HepG2 (cell line): Measurements from ENCODE around the gene ZNF451. TPM values are rescaled to one million over a fixed set of nuclear protein-coding genes. Genes with fewer than 3 reads are reported as not detected.

Experiments
- CHD4 ChIP-seq: fragments of 200-600 bp; sonication (generic); IDR thresholded peaks from 2 replicates; pipeline ENCODE4 v1.7.0; 2017; ENCODE audit warnings: mild to moderate bottlenecking, low read length, borderline replicate concordance
- FLYWCH1 ChIP-seq: sonication (generic); formaldehyde crosslinking; IDR thresholded peaks from 2 replicates; pipeline ENCODE4 v1.8.1; 2023; ENCODE audit warnings: mild to moderate bottlenecking, missing genetic modification reagents
- FOXA3 ChIP-seq: IDR thresholded peaks from 2 replicates; pipeline ENCODE4 v1.6.1; 2016; ENCODE audit warnings: missing genetic modification reagents, missing compliant biosample characterization
- MTF1 ChIP-seq: sonication (generic); formaldehyde crosslinking; IDR thresholded peaks from 2 replicates; pipeline ENCODE4 v1.5.0; 2020; ENCODE audit warnings: missing genetic modification reagents
- NR2F1 ChIP-seq, 2 experiments: fragments of 450-650 bp in 1 of 2; formaldehyde crosslinking in 1 of 2; IDR thresholded peaks; 2 replicates each; pipeline versions ENCODE4 v1.5.0 to v1.6.1; 2016 to 2020; ENCODE audit warnings: mild to moderate bottlenecking in 1 of 2, missing compliant biosample characterization in 1 of 2, missing genetic modification reagents in 1 of 2, moderate library complexity in 1 of 2
- NR2F6 ChIP-seq, 2 experiments: IDR thresholded peaks; 2 replicates each; pipeline ENCODE4 v1.6.1; 2016; ENCODE audit warnings: antibody characterized with exemption in 1 of 2, mild to moderate bottlenecking in 1 of 2
- ZFY ChIP-seq: sonication (generic); formaldehyde crosslinking; IDR thresholded peaks from 2 replicates; pipeline ENCODE4 v1.4.0; 2020; ENCODE audit warnings: missing genetic modification reagents
- ZNF562 ChIP-seq: sonication (generic); formaldehyde crosslinking; IDR thresholded peaks from 2 replicates; pipeline ENCODE4 v1.8.0; 2022; ENCODE audit warnings: missing genetic modification reagents, borderline replicate concordance
- ZNF674 ChIP-seq: sonication (generic); formaldehyde crosslinking; IDR thresholded peaks from 2 replicates; pipeline ENCODE4 v1.5.0; 2020; ENCODE audit warnings: low read depth, mild to moderate bottlenecking, missing genetic modification reagents
- polyA plus RNA-seq, 8 experiments: library from polyadenylated mRNA; depleted of rRNA in 3 of 8; stranded (reverse) in 7 of 8; unstranded in 1 of 8; fragments of >200 nt; fragmentation: Illumina TruSeq in 4 of 8; extraction: Trizol in 4 of 8; gene quantifications; 2 replicates each; pipeline versions ENCODE4 v1.2.1 to v1.2.3, GENCODE V29; 2011 to 2016; ENCODE audit warnings: low read depth in 4 of 8, missing spikeins in 1 of 8, mixed read lengths in 1 of 8; ENCODE audit not compliant: insufficient read depth in 1 of 8
- total RNA-seq, 5 experiments: library from RNA; depleted of rRNA; stranded (reverse); fragments of >200 nt; fragmentation: Illumina TruSeq; extraction: Trizol; gene quantifications; 2 replicates each; pipeline ENCODE4 v1.2.3, GENCODE V29; 2016; ENCODE audit warnings: low read depth in 1 of 5
- TF ChIP-seq, protein P1 (sequence below): sonication (generic); formaldehyde crosslinking; IDR thresholded peaks from 2 replicates; pipeline ENCODE4 v1.4.0; 2020; ENCODE audit warnings: missing genetic modification reagents
- TF ChIP-seq, protein P2 (sequence below), 2 experiments: sonication (generic) in 1 of 2; formaldehyde crosslinking in 1 of 2; IDR thresholded peaks; 2 replicates each; pipeline versions ENCODE4 v1.4.0 to v1.6.1; 2018 to 2020; ENCODE audit warnings: missing genetic modification reagents in 2 of 2, borderline replicate concordance in 1 of 2, low read depth in 1 of 2, mild to moderate bottlenecking in 1 of 2, missing biosample characterization in 1 of 2
- TF ChIP-seq, protein P3 (sequence below): sonication (generic); formaldehyde crosslinking; IDR thresholded peaks from 2 replicates; pipeline ENCODE4 v1.4.0; 2020; ENCODE audit warnings: missing genetic modification reagents, borderline replicate concordance
- TF ChIP-seq, protein P4 (sequence below): sonication (generic); formaldehyde crosslinking; IDR thresholded peaks from 2 replicates; pipeline ENCODE4 v1.8.1; 2023; ENCODE audit warnings: mild to moderate bottlenecking, missing genetic modification reagents, borderline replicate concordance
- TF ChIP-seq, protein P5 (sequence below): sonication (generic); formaldehyde crosslinking; IDR thresholded peaks from 2 replicates; pipeline ENCODE4 v1.8.0; 2022; ENCODE audit warnings: missing genetic modification reagents, mild to moderate bottlenecking, inconsistent platforms, borderline replicate concordance
- TF ChIP-seq, protein P6 (sequence below): sonication (generic); formaldehyde crosslinking; IDR thresholded peaks from 2 replicates; pipeline ENCODE4 v1.4.0; 2020; ENCODE audit warnings: low read depth, missing genetic modification reagents

Gene ZNF451
- total and polyA plus RNA-seq, 2 of the 13 experiments (the other 11 are each of a cell fraction or from before 2014, with no cell fraction given), result 32.1 to 65.7 TPM

DNA sequence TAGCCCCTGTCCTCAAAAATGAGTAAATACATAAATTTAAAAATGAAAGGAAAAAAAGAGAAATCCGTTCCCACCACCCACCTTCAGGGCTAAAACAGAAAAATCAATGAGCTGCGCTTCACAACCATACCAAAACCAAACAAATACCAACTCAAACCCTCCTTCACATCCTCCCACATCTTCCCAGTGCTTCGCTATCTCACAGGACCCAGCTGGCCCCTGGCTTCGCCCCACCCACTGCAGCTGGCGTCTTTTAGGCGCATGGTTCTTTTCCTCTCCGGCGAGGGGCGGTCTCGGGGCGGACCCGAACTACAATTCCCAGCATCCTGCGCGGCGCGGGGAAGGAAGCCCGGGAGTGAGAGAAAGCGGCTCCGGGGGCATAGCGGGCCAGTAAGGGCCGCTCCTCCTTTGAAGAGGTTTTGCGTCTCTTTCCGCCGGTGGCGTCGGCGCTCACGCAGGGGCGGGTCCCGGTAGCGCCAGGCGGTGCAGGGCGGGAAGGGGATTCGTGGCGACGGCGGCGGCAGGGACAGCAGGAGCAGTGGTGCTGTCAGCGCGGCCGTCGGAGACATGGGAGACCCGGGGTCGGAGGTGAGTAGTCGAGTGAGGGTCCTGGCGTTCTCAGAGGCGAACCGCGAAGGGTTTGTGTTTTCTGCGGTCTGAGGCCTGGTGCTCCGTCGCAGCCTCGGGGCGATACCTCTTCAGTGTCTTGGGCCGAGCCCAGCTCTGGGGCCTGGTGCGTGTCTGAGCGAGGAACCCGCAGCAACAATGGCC lies at the start of gene ZNF451 (continued):
- TF ChIP-seq, protein P1, sequence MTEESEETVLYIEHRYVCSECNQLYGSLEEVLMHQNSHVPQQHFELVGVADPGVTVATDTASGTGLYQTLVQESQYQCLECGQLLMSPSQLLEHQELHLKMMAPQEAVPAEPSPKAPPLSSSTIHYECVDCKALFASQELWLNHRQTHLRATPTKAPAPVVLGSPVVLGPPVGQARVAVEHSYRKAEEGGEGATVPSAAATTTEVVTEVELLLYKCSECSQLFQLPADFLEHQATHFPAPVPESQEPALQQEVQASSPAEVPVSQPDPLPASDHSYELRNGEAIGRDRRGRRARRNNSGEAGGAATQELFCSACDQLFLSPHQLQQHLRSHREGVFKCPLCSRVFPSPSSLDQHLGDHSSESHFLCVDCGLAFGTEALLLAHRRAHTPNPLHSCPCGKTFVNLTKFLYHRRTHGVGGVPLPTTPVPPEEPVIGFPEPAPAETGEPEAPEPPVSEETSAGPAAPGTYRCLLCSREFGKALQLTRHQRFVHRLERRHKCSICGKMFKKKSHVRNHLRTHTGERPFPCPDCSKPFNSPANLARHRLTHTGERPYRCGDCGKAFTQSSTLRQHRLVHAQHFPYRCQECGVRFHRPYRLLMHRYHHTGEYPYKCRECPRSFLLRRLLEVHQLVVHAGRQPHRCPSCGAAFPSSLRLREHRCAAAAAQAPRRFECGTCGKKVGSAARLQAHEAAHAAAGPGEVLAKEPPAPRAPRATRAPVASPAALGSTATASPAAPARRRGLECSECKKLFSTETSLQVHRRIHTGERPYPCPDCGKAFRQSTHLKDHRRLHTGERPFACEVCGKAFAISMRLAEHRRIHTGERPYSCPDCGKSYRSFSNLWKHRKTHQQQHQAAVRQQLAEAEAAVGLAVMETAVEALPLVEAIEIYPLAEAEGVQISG, result peak; percentile 94
- no peak for TF ChIP-seq ZNF674 (CRISPR knock-in tag)
- no peak for TF ChIP-seq CHD4
- TF ChIP-seq, protein P2, sequence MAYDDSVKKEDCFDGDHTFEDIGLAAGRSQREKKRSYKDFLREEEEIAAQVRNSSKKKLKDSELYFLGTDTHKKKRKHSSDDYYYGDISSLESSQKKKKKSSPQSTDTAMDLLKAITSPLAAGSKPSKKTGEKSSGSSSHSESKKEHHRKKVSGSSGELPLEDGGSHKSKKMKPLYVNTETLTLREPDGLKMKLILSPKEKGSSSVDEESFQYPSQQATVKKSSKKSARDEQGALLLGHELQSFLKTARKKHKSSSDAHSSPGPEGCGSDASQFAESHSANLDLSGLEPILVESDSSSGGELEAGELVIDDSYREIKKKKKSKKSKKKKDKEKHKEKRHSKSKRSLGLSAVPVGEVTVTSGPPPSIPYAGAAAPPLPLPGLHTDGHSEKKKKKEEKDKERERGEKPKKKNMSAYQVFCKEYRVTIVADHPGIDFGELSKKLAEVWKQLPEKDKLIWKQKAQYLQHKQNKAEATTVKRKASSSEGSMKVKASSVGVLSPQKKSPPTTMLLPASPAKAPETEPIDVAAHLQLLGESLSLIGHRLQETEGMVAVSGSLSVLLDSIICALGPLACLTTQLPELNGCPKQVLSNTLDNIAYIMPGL (CRISPR knock-in tag; IDR thresholded peaks at IDR 0.05; ENCODE audit: borderline replicate concordance in 1 of 2, low read depth in 1 of 2), result peak; percentile 68 to 91
- TF ChIP-seq NR2F6 (IDR thresholded peaks at IDR 0.05), result peak; percentile 39; the same call in 1 of the 2 replicates
- no peak for TF ChIP-seq NR2F6 (CRISPR knock-in tag; IDR thresholded peaks at IDR 0.05)
- TF ChIP-seq, protein P3, sequence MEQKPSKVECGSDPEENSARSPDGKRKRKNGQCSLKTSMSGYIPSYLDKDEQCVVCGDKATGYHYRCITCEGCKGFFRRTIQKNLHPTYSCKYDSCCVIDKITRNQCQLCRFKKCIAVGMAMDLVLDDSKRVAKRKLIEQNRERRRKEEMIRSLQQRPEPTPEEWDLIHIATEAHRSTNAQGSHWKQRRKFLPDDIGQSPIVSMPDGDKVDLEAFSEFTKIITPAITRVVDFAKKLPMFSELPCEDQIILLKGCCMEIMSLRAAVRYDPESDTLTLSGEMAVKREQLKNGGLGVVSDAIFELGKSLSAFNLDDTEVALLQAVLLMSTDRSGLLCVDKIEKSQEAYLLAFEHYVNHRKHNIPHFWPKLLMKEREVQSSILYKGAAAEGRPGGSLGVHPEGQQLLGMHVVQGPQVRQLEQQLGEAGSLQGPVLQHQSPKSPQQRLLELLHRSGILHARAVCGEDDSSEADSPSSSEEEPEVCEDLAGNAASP (CRISPR knock-in tag), result peak; percentile 82
- TF ChIP-seq, protein P4, sequence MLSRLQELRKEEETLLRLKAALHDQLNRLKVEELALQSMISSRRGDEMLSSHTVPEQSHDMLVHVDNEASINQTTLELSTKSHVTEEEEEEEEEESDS (CRISPR knock-in tag), result peak; percentile 20; the same call in 1 of the 2 replicates
- TF ChIP-seq FOXA3, result peak; percentile 70
- peak; percentile 86 for TF ChIP-seq ZFY (CRISPR knock-in tag)
- TF ChIP-seq, protein P5, sequence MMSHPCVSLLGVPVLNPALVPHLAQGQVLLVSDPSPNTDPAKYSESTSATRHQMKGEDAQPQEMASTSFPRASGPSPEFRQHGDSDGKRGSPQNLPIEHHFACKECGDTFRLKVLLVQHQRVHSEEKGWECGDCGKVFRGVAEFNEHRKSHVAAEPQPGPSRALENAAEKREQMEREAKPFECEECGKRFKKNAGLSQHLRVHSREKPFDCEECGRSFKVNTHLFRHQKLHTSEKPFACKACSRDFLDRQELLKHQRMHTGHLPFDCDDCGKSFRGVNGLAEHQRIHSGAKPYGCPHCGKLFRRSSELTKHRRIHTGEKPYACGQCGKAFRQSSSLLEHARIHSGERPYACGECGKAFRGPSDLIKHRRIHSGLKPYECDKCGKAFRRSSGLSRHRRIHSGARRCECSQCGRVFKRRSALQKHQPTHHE (CRISPR knock-in tag), result peak; percentile 81; the same call in 1 of the 2 replicates
- TF ChIP-seq, protein P6, sequence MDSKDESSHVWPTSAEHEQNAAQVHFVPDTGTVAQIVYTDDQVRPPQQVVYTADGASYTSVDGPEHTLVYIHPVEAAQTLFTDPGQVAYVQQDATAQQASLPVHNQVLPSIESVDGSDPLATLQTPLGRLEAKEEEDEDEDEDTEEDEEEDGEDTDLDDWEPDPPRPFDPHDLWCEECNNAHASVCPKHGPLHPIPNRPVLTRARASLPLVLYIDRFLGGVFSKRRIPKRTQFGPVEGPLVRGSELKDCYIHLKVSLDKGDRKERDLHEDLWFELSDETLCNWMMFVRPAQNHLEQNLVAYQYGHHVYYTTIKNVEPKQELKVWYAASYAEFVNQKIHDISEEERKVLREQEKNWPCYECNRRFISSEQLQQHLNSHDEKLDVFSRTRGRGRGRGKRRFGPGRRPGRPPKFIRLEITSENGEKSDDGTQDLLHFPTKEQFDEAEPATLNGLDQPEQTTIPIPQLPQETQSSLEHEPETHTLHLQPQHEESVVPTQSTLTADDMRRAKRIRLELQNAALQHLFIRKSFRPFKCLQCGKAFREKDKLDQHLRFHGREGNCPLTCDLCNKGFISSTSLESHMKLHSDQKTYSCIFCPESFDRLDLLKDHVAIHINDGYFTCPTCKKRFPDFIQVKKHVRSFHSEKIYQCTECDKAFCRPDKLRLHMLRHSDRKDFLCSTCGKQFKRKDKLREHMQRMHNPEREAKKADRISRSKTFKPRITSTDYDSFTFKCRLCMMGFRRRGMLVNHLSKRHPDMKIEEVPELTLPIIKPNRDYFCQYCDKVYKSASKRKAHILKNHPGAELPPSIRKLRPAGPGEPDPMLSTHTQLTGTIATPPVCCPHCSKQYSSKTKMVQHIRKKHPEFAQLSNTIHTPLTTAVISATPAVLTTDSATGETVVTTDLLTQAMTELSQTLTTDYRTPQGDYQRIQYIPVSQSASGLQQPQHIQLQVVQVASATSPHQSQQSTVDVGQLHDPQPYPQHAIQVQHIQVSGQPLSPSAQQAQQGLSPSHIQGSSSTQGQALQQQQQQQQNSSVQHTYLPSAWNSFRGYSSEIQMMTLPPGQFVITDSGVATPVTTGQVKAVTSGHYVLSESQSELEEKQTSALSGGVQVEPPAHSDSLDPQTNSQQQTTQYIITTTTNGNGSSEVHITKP (CRISPR knock-in tag), result peak; percentile 78; the same call in 1 of the 2 replicates
- TF ChIP-seq MTF1 (CRISPR knock-in tag), result no peak
- TF ChIP-seq FLYWCH1, result no peak
- peak in 1 of 2 experiments; percentile 3; a peak in 1 of 4 replicates for TF ChIP-seq NR2F1 (CRISPR knock-in tag; IDR thresholded peaks at IDR 0.05)
- TF ChIP-seq ZNF562 (CRISPR knock-in tag), result 0 out of 2 replicates have a peak, but pooled peaks have one; percentile 58
